ENCODE measurements around the gene STK11. TPM values are rescaled to one million over a fixed set of nuclear protein-coding genes. Genes with fewer than 3 reads are reported as not detected.

STK11 gene
- total RNA-seq, 2 donors from 2014 or later, result 62.0 to 64.7 TPM

DNA sequence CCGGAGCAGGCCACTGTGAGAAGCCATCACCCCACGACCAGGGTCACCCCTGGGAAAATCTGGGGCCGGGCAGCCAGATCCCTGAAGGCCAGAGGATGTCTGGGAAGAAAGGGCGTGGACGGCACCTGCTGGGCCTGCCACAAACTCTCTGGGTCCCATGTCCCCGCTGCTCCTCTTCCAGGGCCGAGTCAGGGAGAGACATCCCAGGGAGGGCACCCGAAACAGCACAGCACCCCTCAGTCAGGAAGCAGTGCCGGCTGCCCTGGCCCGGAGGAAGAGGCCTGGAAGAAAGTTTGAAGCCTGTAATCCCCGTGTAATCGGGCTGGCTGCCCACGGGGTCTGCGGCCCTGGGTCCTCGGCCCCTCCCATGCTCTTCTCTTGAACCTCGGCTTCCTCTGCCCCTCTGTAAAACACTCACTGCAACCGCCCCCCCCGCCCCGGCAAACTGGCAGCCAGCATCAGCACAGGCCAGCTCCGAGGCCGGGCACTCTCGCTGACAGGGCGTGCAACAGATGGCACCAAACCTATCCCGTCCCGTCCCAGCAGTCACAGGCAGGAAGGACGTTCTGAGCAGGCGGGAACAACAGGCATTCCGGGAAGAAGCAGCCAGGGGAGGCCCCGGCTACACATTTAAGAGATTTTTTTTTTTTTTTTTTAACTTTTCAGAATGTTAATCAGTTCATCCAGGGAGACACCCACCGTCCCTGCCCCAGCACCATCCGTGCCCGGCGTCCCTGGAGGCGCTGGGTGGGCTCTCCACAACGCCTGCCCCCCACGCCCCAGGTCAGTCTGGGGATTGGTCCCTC is 33.0 kb upstream of the STK11 start:
- H3K4me1 ChIP-seq, result peaks cover 0 to 33% of the 10 kb centered on the region in 2 donors
- H3K27me3 ChIP-seq, result no peaks in the 10 kb centered on the region
- H3K36me3 ChIP-seq, result no peaks in the 10 kb centered on the region
- TF ChIP-seq, protein P1, sequence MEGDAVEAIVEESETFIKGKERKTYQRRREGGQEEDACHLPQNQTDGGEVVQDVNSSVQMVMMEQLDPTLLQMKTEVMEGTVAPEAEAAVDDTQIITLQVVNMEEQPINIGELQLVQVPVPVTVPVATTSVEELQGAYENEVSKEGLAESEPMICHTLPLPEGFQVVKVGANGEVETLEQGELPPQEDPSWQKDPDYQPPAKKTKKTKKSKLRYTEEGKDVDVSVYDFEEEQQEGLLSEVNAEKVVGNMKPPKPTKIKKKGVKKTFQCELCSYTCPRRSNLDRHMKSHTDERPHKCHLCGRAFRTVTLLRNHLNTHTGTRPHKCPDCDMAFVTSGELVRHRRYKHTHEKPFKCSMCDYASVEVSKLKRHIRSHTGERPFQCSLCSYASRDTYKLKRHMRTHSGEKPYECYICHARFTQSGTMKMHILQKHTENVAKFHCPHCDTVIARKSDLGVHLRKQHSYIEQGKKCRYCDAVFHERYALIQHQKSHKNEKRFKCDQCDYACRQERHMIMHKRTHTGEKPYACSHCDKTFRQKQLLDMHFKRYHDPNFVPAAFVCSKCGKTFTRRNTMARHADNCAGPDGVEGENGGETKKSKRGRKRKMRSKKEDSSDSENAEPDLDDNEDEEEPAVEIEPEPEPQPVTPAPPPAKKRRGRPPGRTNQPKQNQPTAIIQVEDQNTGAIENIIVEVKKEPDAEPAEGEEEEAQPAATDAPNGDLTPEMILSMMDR (IDR thresholded peaks at IDR 0.05), result no peak
- H3K9me3 ChIP-seq, result no peaks in the 10 kb centered on the region
- DNase-seq (ENCODE audit: low spot score), result peak; percentile 81
- H3K27ac ChIP-seq, result peak overlapping the region; percentile 85 to 90
- peak overlapping the region; percentile 83 to 92 for H3K4me3 ChIP-seq

DNA sequence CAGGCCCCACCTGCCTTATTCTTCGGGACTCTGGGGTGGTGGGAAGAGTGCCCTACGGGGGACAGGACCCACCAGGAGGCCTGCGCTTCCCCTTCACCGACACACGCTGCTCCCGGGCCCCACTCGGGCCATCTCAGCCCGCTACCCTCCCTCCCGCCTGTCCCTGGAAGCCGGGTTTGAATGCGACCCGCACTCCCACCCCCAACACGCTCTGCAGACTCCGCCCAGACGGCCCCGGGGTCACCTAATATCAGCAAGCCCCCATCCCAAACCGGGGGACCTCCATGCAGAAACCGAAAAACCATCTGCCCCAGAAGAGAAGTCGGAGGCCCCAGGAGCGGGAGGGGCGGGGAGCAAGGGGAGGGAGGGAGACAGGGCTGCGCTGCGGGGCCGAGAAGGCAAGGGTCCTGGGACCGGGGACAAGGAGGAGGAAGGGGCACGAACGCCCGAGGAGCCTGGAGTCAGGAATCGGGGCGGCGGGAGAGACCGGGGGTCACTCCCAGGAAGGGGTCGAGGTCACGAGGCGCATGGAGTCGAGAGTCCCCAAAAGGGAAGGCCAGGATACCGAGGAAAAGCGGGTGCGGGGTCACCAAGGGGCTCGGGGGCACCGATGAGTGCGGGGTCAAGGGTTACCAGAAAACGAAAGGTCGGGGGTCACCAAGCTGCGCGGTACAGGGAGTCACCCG is 32.3 kb upstream of the STK11 start:
- TF ChIP-seq, protein P1 (IDR thresholded peaks at IDR 0.05), result no peak
- Histone ChIP-seq H3K4me1 (peaks cover 0 to 33% of the 10 kb centered on the region in 2 donors), H3K27me3 (no peaks in the 10 kb centered on the region), H3K9me3 (no peaks in the 10 kb centered on the region), H3K27ac (peak overlapping the region; percentile 85 to 90), H3K4me3 (peak overlapping the region; percentile 83 to 92), H3K36me3 (no peaks in the 10 kb centered on the region)
- no peak for DNase-seq (ENCODE audit: low spot score)

DNA sequence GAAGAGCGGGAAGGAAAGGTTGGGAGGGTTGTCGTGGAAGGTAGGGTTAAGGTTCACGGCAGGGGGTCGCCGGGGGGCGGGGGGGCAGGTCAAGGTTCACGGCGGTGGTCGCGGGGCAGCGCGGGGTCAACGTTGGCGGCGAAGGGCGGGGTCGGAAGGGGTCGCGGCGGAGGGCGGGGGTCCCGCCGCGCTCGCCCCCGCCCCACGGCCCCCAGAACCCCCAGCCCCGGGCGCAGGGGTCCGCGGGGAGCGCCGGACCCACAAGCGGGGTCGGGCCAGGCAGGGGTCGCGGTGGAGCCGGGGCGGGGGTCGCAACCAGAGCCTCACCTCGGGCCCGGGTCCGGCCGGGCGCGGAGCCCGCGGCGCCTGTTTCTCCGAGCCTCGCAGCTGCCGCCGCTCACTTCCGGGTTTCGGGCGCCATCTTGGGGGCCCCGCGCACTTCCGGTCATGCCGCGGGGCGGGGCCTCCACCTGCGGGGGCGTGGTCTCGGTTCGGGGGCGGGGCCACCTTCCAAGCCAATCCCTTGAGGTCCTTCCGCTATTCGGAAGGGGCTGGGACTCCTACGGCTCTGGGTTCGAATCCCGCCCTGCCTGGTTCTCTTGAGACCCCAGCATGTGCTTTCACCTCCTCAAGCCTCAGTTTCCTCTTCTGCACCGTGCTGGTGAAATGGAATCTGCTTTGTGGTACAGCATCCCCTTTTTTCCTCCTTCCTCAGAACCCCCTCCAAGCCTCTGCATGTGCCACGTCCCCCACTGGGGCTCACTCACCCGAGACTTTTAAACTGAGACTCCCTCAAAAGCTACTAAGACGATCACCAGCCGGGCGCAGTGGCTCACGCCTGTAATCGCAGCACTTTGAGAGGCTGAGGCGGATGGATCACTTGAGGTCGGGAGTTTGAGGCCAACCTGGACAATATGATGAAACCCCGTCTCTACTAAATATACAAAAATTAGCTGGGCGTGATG is 31.5 kb upstream of the STK11 start, which contains the start of gene SBNO2:
TSS of gene SBNO2 (minus strand) at position 424 of the 965 bp plus-strand sequence. CDS start 19,992 bp downstream, outside the sequence.
- Histone ChIP-seq H3K9me3 (no peaks in the 10 kb centered on the region), H3K27me3 (no peaks in the 10 kb centered on the region), H3K4me3 (peak within 1 kb of the TSS; percentile 83 to 92), H3K4me1 (peaks cover 0 to 32% of the 10 kb centered on the region in 2 donors), H3K36me3 (no peaks in the 10 kb centered on the region), H3K27ac (peak within 1 kb of the TSS; percentile 85 to 90)
- DNase-seq (ENCODE audit: low spot score), result peak; percentile 93
- TF ChIP-seq, protein P1 (IDR thresholded peaks at IDR 0.05), result no peak

DNA sequence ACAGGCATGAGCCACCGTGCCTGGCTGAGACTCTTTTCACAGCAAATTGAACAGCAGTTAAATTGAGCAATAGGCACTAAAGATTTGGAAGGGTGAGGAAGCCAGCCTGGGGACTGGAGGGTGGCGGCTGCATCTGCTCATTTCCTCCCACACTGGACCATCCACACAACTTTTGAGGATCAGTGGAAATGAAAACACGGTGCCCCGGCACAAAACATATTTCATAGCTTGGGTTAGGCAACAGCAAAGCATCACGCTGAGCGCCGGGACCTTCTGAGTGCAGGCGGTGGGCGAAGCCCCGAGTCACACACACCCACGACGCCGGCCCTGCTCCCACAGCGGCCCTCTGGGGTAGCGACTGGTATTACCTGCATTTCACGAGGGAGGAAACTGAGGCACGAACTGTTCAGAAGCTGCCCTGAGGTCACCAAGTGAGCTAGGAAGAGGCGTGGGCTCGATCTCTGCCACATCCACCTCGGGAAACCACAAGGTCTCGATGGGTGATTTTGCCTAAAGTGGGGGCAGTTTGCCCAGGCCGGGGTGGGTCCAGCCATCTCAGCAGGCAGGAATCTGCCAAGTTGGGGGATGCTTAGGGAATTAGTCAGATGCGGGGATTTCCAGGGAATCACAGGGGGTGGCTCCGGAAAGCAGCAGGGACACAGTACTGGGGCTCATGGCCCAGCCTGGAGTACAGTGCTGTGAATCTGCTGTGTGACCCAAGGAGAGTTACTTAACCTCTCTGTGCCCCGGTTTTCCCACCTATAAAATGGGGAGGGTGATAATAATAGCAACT is 28.1 kb upstream of the STK11 start:
- no peak overlapping the region for H3K4me3 ChIP-seq

More for the DNA sequence above, 28.1 kb upstream of the STK11 start:
- no peaks in the 10 kb centered on the region for H3K27me3 ChIP-seq
- H3K9me3 ChIP-seq, result no peaks in the 10 kb centered on the region
- H3K27ac ChIP-seq, result peak overlapping the region; percentile 31 to 56
- no peaks in the 10 kb centered on the region for H3K36me3 ChIP-seq
- H3K4me1 ChIP-seq, result peaks cover 0 to 16% of the 10 kb centered on the region in 2 donors
- DNase-seq (ENCODE audit: low spot score), result peak; percentile 73
- TF ChIP-seq, protein P1 (IDR thresholded peaks at IDR 0.05), result no peak

All from right atrium auricular region (tissue), 2 donors.